Vagina (tissue), 2 donors: ENCODE data around the gene GID8.

ENCODE experiments used
- POLR2A ChIP-seq, 2 donors: fragments of 450-650 bp; IDR thresholded peaks; one replicate each; pipeline ENCODE4 v1.6.1; 2017; ENCODE audit warnings: antibody characterized with exemption in 2 of 2, mild to moderate bottlenecking in 2 of 2, moderate library complexity in 2 of 2
- TF ChIP-seq, protein P1 (sequence below), 3 experiments: fragments of 450-650 bp in 2 of 3; fragments of 200-600 bp in 1 of 3; sonication (generic) in 1 of 3; IDR thresholded peaks; one replicate each; pipeline ENCODE4 v1.5.1; 2017 to 2019; ENCODE audit warnings: antibody characterized with exemption in 3 of 3, mild to moderate bottlenecking in 2 of 3, moderate library complexity in 2 of 3

DNA sequence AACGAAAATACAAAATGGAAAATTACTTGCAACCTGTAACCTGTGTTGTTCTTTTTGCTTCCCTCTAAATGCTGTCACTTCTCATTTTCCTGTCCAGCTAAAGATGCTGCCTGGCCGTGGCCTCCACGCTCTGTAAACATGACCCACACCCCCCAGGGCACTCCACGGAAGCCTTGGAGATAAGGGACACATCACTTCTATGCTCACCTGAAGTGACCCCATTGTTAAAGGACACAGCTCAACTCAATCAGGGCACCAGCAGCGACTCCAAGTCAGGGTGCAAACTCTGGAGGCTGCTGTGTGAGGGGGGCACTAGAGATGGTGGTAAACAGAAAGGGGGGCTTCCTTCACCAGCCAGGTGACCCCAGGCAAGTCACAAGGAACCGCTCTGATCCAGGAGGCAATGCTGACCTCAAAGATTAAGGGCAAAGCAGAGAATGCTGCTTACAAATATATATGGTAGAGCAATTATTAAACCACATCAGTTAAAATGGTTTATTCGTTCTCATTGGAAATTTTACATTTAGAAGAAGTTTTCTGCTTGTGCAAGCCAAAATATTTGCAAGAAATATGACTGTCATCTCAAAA lies 24.8 kb upstream of the GID8 start:
- TF ChIP-seq, protein P1, sequence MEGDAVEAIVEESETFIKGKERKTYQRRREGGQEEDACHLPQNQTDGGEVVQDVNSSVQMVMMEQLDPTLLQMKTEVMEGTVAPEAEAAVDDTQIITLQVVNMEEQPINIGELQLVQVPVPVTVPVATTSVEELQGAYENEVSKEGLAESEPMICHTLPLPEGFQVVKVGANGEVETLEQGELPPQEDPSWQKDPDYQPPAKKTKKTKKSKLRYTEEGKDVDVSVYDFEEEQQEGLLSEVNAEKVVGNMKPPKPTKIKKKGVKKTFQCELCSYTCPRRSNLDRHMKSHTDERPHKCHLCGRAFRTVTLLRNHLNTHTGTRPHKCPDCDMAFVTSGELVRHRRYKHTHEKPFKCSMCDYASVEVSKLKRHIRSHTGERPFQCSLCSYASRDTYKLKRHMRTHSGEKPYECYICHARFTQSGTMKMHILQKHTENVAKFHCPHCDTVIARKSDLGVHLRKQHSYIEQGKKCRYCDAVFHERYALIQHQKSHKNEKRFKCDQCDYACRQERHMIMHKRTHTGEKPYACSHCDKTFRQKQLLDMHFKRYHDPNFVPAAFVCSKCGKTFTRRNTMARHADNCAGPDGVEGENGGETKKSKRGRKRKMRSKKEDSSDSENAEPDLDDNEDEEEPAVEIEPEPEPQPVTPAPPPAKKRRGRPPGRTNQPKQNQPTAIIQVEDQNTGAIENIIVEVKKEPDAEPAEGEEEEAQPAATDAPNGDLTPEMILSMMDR (IDR thresholded peaks at IDR 0.05): no peak
- TF ChIP-seq POLR2A (IDR thresholded peaks at IDR 0.05): no peak
